ENCODE results near the gene TLE4. TPM values are rescaled to one million over a fixed set of nuclear protein-coding genes. Genes with fewer than 3 reads are reported as not detected.

Gene TLE4
- total RNA-seq, 1 experiment from 2014 or later: 0.97 TPM

DNA sequence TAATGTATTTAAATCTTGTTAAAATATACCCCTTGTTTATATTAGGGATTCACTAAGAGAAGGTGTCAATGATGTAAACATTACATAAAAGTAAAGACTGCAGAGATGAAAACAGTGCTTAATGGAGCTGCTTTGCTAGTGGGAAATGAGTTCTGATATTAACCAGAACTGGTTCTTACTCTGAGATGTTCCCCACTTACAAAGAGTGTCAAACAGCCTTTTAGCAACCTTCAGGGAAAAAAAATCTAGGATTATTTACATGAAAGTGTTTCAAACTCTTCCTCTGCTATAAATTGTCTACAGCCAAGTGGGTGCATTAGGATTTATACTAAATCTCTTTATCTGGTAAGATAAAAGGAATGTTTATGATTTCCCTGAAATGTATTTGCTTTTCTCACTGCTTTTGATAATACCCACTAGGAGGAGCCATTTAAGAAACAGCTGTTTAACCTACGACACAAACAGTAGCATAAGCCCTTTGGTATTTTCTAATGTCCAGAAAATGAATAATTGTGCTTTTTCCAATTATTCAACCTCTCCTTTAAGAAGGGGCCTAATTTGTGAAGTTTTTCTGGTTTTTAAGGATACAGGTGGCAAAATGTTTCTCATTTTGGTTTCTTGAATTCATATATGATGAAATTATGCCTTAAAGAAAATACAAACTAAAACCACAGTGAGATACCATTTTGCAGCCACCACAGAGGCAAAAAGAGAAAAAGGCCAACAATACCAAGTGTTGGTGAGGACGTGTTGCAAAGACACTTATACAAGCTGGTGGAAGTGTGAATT lies 186.3 kb downstream of the TLE4 start:
- Mint-ChIP-seq H3K27me3 (ENCODE audit: unreplicated experiment) (no peaks in the 10 kb centered on the region), H3K4me3 (ENCODE audit: low read depth, unreplicated experiment) (no peak overlapping the region), H3K9me3 (ENCODE audit: low read depth, unreplicated experiment) (peaks cover 2% of the 10 kb centered on the region), H3K27ac (ENCODE audit: unreplicated experiment) (no peak overlapping the region), H3K4me1 (ENCODE audit: low read depth, unreplicated experiment) (no peaks in the 10 kb centered on the region), H3K36me3 (ENCODE audit: insufficient read depth, unreplicated experiment) (no peaks in the 10 kb centered on the region)
- intact Hi-C loops (cut with micrococcal nuclease; ENCODE audit: unreplicated experiment): no loop called here
- TF ChIP-seq, protein P1, sequence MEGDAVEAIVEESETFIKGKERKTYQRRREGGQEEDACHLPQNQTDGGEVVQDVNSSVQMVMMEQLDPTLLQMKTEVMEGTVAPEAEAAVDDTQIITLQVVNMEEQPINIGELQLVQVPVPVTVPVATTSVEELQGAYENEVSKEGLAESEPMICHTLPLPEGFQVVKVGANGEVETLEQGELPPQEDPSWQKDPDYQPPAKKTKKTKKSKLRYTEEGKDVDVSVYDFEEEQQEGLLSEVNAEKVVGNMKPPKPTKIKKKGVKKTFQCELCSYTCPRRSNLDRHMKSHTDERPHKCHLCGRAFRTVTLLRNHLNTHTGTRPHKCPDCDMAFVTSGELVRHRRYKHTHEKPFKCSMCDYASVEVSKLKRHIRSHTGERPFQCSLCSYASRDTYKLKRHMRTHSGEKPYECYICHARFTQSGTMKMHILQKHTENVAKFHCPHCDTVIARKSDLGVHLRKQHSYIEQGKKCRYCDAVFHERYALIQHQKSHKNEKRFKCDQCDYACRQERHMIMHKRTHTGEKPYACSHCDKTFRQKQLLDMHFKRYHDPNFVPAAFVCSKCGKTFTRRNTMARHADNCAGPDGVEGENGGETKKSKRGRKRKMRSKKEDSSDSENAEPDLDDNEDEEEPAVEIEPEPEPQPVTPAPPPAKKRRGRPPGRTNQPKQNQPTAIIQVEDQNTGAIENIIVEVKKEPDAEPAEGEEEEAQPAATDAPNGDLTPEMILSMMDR (IDR thresholded peaks at IDR 0.05; ENCODE audit: unreplicated experiment): no peak
- no peak for DNase-seq
- CTCF ChIA-PET: no interaction called here
- no TSS peak for BruUV-seq (replicated peaks)

DNA sequence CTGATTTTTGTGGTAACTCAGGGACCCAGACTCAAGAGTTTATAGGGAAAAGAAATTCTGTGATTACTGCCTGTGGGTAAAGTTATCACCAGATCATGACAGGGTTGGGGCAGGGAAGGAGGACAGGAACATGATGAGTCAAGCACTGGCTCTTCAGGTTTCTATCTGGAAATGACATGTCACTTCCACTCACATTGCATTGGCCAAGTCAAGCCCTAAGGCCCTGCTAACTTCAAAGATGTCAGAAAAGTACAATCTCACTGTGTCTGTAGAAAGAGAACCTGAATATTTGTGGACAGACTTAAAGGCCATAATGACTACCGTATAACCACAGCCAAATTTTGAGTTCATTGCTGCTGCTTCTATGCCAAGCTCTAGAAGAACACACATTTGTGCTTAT lies 187.7 kb downstream of the TLE4 start:
- Mint-ChIP-seq H3K27me3 (ENCODE audit: unreplicated experiment) (no peaks in the 10 kb centered on the region), H3K4me1 (ENCODE audit: low read depth, unreplicated experiment) (no peaks in the 10 kb centered on the region)
- DNase-seq: no peak

DNA sequence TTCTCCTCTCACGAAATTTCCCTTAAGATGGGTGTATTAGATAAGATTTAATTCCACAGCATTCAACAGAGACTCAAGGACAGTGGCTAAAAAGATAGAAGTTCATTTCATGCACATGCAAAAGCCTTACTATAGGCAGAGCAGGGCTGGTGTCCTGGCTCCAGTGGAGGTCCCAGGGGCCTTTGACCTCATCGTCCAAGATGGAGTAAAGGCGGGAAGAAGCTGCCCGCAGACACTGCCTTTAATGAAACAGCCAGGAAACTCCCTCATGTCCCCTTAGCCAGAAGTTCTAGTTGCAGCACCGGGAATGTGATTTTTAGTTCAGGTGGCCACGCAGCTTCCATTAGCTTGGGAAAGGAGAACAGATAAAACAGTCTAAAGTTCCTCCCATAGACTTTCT lies 190.3 kb downstream of the TLE4 start:
- TF ChIP-seq, protein P1 (IDR thresholded peaks at IDR 0.05; ENCODE audit: unreplicated experiment): no peak
- intact Hi-C loops (cut with micrococcal nuclease; ENCODE audit: unreplicated experiment): no loop called here
- no peak for DNase-seq

More for the DNA sequence above, 187.7 kb downstream of the TLE4 start:
- peaks cover 2% of the 10 kb centered on the region for H3K9me3 Mint-ChIP-seq (ENCODE audit: low read depth, unreplicated experiment)
- CTCF ChIA-PET: no interaction called here
- no peak overlapping the region for H3K4me3 Mint-ChIP-seq (ENCODE audit: low read depth, unreplicated experiment)
- TF ChIP-seq, protein P1 (IDR thresholded peaks at IDR 0.05; ENCODE audit: unreplicated experiment): no peak
- no peaks in the 10 kb centered on the region for H3K36me3 Mint-ChIP-seq (ENCODE audit: insufficient read depth, unreplicated experiment)
- no peak overlapping the region for H3K27ac Mint-ChIP-seq (ENCODE audit: unreplicated experiment)
- BruUV-seq (replicated peaks): no TSS peak
- intact Hi-C loops (cut with micrococcal nuclease; ENCODE audit: unreplicated experiment): no loop called here

DNA sequence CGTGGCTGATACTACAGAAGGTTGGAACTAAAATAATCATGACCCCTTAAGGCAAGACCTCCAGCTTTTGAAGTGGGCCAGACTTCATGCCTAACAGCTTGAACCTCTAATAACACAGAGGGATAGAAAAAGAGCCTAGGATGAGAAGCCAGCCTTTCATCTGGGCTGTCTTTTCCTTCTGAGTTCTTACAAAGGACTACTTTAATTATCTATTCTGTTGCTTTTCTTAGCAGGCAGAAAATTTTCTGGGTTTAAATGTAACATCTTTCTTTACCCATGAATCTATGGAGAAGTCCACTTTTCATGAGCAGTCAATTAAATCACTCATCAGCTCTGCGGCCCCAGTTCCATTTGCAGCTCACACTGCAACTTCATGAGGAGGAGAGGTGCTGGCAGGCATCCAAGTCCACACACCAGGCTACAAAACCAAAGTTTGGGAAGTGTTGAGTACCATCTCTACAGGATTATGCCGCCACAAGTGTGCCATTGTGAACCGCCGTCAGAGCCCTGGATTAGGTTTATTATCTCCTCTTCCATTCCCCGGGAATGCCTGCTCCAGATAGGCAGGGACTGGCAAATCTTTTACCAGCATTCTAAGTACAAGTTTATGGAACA lies 192.0 kb downstream of the TLE4 start:
- Mint-ChIP-seq H3K4me1 (ENCODE audit: low read depth, unreplicated experiment) (no peaks in the 10 kb centered on the region), H3K9me3 (ENCODE audit: low read depth, unreplicated experiment) (peaks cover 8% of the 10 kb centered on the region), H3K4me3 (ENCODE audit: low read depth, unreplicated experiment) (no peak overlapping the region), H3K27ac (ENCODE audit: unreplicated experiment) (no peak overlapping the region), H3K27me3 (ENCODE audit: unreplicated experiment) (no peaks in the 10 kb centered on the region), H3K36me3 (ENCODE audit: insufficient read depth, unreplicated experiment) (no peaks in the 10 kb centered on the region)
- intact Hi-C loops (cut with micrococcal nuclease; ENCODE audit: unreplicated experiment): no loop called here
- TF ChIP-seq, protein P1 (IDR thresholded peaks at IDR 0.05; ENCODE audit: unreplicated experiment): no peak
- CTCF ChIA-PET: no interaction called here
- DNase-seq: no peak
- BruUV-seq (replicated peaks): no TSS peak

More for the DNA sequence above, 190.3 kb downstream of the TLE4 start:
- no TSS peak for BruUV-seq (replicated peaks)
- no peak overlapping the region for H3K4me3 Mint-ChIP-seq (ENCODE audit: low read depth, unreplicated experiment)
- H3K4me1 Mint-ChIP-seq (ENCODE audit: low read depth, unreplicated experiment): no peaks in the 10 kb centered on the region
- H3K27ac Mint-ChIP-seq (ENCODE audit: unreplicated experiment): no peak overlapping the region
- H3K9me3 Mint-ChIP-seq (ENCODE audit: low read depth, unreplicated experiment): peaks cover 5% of the 10 kb centered on the region
- CTCF ChIA-PET: no interaction called here
- no peaks in the 10 kb centered on the region for H3K36me3 Mint-ChIP-seq (ENCODE audit: insufficient read depth, unreplicated experiment)
- no peaks in the 10 kb centered on the region for H3K27me3 Mint-ChIP-seq (ENCODE audit: unreplicated experiment)
